ENCODE data around the gene TM9SF3.

DNA sequence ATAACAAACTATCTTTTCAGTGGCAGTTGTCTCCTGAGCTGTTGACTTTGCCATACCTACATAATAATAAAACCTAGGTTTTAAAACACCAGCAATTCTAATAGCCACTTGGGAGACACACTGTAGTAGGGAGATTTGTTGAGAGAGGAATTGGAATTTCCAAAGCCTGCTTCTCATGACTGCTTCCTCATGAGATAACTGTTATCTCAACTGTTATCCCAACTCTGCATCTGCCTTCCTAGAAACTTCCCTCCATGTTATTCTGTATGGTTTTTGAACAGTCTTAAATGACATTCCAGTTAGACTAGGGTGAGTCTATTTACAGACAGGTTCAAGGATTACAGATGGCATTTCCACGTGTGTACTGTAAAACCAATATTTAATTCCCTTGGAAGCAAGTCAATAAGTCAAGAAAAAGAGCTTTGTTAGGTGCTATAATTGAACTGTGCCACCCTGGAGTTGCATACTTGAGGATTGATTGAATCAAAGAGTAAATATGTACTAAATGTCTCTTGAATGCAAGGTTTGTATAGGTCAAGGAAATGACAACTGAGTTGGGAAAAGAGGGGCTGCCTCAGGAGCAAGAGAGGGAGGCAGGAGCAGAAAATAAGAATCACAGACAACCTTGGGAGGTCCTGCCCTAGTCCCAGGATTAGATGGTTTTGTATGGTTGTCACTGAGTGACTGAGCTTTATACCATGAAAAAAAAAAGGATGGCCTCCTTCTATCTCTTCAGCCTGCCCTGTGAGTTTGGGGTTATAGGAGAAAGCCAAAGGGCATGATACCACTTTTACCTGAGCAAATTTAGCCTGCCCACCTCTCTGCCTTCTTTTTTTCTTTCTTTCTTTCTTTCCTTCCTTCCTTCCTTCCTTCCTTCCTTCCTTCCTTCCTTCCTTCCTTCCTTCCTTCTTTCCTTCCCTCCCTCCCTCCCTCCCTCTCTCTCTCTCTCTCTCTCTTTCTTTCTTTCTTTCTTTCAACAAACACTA is 9.9 kb upstream of the TM9SF3 start:
- TF ChIP-seq CTCF (IDR thresholded peaks at IDR 0.05; ENCODE audit: low read depth, low read length, poor library complexity, severe bottlenecking), result no peak
- no peak for TF ChIP-seq EZH2phosphoT487 (IDR thresholded peaks at IDR 0.05; ENCODE audit: borderline replicate concordance, low read length)
